HepG2 (cell line): ENCODE measurements around the gene RUVBL1. TPM values are rescaled to one million over a fixed set of nuclear protein-coding genes. Genes with fewer than 3 reads are reported as not detected.

Experiments
- ATAC-seq: fragments of 200-7000 bp; cut with Tn5 transposase; 3 replicates; pipeline ENCODE4 v1.9.1; 2020; ENCODE audit warnings: mild to moderate bottlenecking, moderate library complexity
- BruUV-seq: library from RNA; stranded (reverse); fragments of 400-500 nt; replicated peaks from 2 replicates; lab custom pipeline; 2021; lab: Mats Ljungman, UMichigan
- CTCF ChIA-PET: fragments of 300-600 bp; formaldehyde crosslinking; extraction: SDS; loops from one replicate; lab custom pipeline; 2021; ENCODE audit warnings: low total read pairs, inconsistent platforms, low intra/inter-chr PET ratio; lab: Yijun Ruan, JAX
- POLR2A ChIA-PET: fragments of 350-600 bp; sonication (Branson Sonifier 250); formaldehyde crosslinking; loops from one replicate; lab custom pipeline; 2020; ENCODE audit warnings: antibody characterized with exemption, inconsistent platforms; lab: Yijun Ruan, JAX
- DNase-seq: peaks from one replicate; pipeline ENCODE4 v3.0.0-alpha.2; 2015; ENCODE audit warnings: low spot score
- FAIRE-seq: peaks from 3 replicates; lab custom pipeline; 2011; peaks lifted over from hg19 to GRCh38; lab: Jason Lieb, UNC
- H2AFZ ChIP-seq: one replicate; pipeline ENCODE4 v1.6.1; 2011; ENCODE audit warnings: low read length, inconsistent platforms
- H3K27ac ChIP-seq: fragments of 300-600 bp; 3 replicates; pipeline ENCODE4 v1.8.0; 2011; ENCODE audit warnings: mixed run types, mild to moderate bottlenecking, mixed read lengths, low read length, inconsistent platforms; ENCODE audit not compliant: insufficient read depth; ENCODE audit errors: extremely low read length
- H3K27me3 ChIP-seq, 2 experiments: fragments of 200-600 bp in 1 of 2; 2 replicates in 1 of 2; 3 replicates in 1 of 2; pipeline versions ENCODE4 v1.6.0 to v1.8.0; 2011; ENCODE audit warnings: low read length in 2 of 2, mild to moderate bottlenecking in 2 of 2, moderate library complexity in 2 of 2, inconsistent platforms in 1 of 2; ENCODE audit not compliant: insufficient read depth in 2 of 2, control insufficient read depth in 1 of 2
- H3K36me3 ChIP-seq, 2 experiments: fragments of 200-600 bp in 1 of 2; replicated peaks in 1 of 2; 2 replicates in 1 of 2; 3 replicates in 1 of 2; pipeline versions ENCODE4 v1.5.1 to v1.8.0; 2011; ENCODE audit warnings: low read length in 2 of 2, inconsistent platforms in 1 of 2; ENCODE audit not compliant: insufficient read depth in 2 of 2, control insufficient read depth in 1 of 2
- H3K4me1 ChIP-seq: 2 replicates; pipeline ENCODE4 v1.5.1; 2012; ENCODE audit warnings: low read length, inconsistent platforms; ENCODE audit not compliant: insufficient read depth
- H3K4me2 ChIP-seq: 2 replicates; pipeline ENCODE4 v1.6.0; 2011; ENCODE audit warnings: low read depth, low read length, inconsistent platforms
- H3K4me3 ChIP-seq, 3 experiments: fragments of 200-600 bp in 1 of 3; sonication (generic), shearing (Covaris generic) in 1 of 3; replicated peaks in 1 of 3; 2 replicates each; pipeline ENCODE4 v1.5.1; 2011 to 2016; ENCODE audit warnings: low read length in 3 of 3, inconsistent platforms in 2 of 3, low read depth in 2 of 3, mild to moderate bottlenecking in 2 of 3, control low read depth in 1 of 3, mixed read lengths in 1 of 3; ENCODE audit not compliant: insufficient read depth in 1 of 3
- H3K79me2 ChIP-seq: one replicate; pipeline ENCODE4 v1.6.1; 2011; ENCODE audit warnings: low read length, inconsistent platforms; ENCODE audit not compliant: insufficient read depth
- H3K9ac ChIP-seq: 2 replicates; pipeline ENCODE4 v1.6.0; 2011; ENCODE audit warnings: mild to moderate bottlenecking, low read depth, low read length, inconsistent platforms; ENCODE audit not compliant: insufficient read depth
- H3K9me3 ChIP-seq: 2 replicates; pipeline ENCODE4 v1.5.1; 2012; ENCODE audit warnings: mild to moderate bottlenecking, low read length
- H4K20me1 ChIP-seq: 2 replicates; pipeline ENCODE4 v1.6.0; 2011; ENCODE audit warnings: inconsistent platforms, mild to moderate bottlenecking, low read length, moderate library complexity; ENCODE audit not compliant: insufficient read depth
- ARID3A ChIP-seq: IDR thresholded peaks from 2 replicates; pipeline ENCODE4 v1.6.1; 2012; ENCODE audit warnings: low read depth, low read length, improper control_type of control experiment
- ATF5 ChIP-seq: sonication (generic); formaldehyde crosslinking; IDR thresholded peaks from 2 replicates; pipeline ENCODE4 v1.4.0; 2020; ENCODE audit warnings: mild to moderate bottlenecking, low read depth, missing genetic modification reagents
- ELF3 ChIP-seq: IDR thresholded peaks from 2 replicates; pipeline ENCODE4 v1.6.1; 2016; ENCODE audit warnings: missing genetic modification reagents, missing compliant biosample characterization
- ERF ChIP-seq: IDR thresholded peaks from 2 replicates; pipeline ENCODE4 v1.6.1; 2018; ENCODE audit warnings: missing biosample characterization, missing genetic modification reagents
- GLI4 ChIP-seq: sonication (generic); formaldehyde crosslinking; IDR thresholded peaks from 2 replicates; pipeline ENCODE4 v1.5.1; 2020; ENCODE audit warnings: missing genetic modification reagents, mild to moderate bottlenecking, moderate library complexity, borderline replicate concordance
- HDAC1 ChIP-seq: sonication (generic); formaldehyde crosslinking; IDR thresholded peaks from 2 replicates; pipeline ENCODE4 v1.5.1; 2020; ENCODE audit warnings: mild to moderate bottlenecking, missing genetic modification reagents
- MAZ ChIP-seq, 2 experiments: sonication (generic) in 1 of 2; formaldehyde crosslinking in 1 of 2; IDR thresholded peaks; 2 replicates each; pipeline versions ENCODE4 v1.5.0 to v1.6.1; 2012 to 2020; ENCODE audit warnings: low read depth in 2 of 2, mild to moderate bottlenecking in 2 of 2, borderline replicate concordance in 1 of 2, improper control_type of control experiment in 1 of 2, low read length in 1 of 2, missing genetic modification reagents in 1 of 2, moderate library complexity in 1 of 2
- MLLT10 ChIP-seq: sonication (generic); formaldehyde crosslinking; IDR thresholded peaks from 2 replicates; pipeline ENCODE4 v1.4.0; 2020; ENCODE audit warnings: missing genetic modification reagents
- POLR2G ChIP-seq: fragments of 200-400 bp; formaldehyde crosslinking; IDR thresholded peaks from 2 replicates; pipeline ENCODE4 v1.6.1; 2018; ENCODE audit warnings: mild to moderate bottlenecking, low read depth, low read length, moderate library complexity
- PTBP1 ChIP-seq: fragments of 200-400 bp; formaldehyde crosslinking; IDR thresholded peaks from 2 replicates; pipeline ENCODE4 v1.6.1; 2018; ENCODE audit warnings: low read length, low read depth; ENCODE audit not compliant: poor library complexity, severe bottlenecking
- RXRB ChIP-seq: IDR thresholded peaks from 2 replicates; pipeline ENCODE4 v1.6.1; 2016; ENCODE audit warnings: borderline replicate concordance, missing genetic modification reagents, missing compliant biosample characterization
- SALL2 ChIP-seq: sonication (generic); formaldehyde crosslinking; IDR thresholded peaks from 2 replicates; pipeline ENCODE4 v1.8.1; 2023; ENCODE audit warnings: mild to moderate bottlenecking, missing genetic modification reagents, inconsistent platforms
- YY1 ChIP-seq: IDR thresholded peaks from 2 replicates; pipeline ENCODE4 v1.6.1; 2011; ENCODE audit warnings: low read length, low read depth, moderate library complexity, mild to moderate bottlenecking; ENCODE audit not compliant: insufficient read depth, insufficient replicate concordance
- ZBTB34 ChIP-seq: sonication (generic); formaldehyde crosslinking; IDR thresholded peaks from 2 replicates; pipeline ENCODE4 v1.8.0; 2022; ENCODE audit warnings: mild to moderate bottlenecking, missing genetic modification reagents
- ZFP37 ChIP-seq: sonication (generic); formaldehyde crosslinking; IDR thresholded peaks from 2 replicates; pipeline ENCODE4 v1.4.0; 2020; ENCODE audit warnings: missing genetic modification reagents, borderline replicate concordance
- ZFY ChIP-seq: sonication (generic); formaldehyde crosslinking; IDR thresholded peaks from 2 replicates; pipeline ENCODE4 v1.4.0; 2020; ENCODE audit warnings: missing genetic modification reagents
- ZNF207 ChIP-seq: fragments of 450-650 bp; IDR thresholded peaks from 2 replicates; pipeline ENCODE4 v1.6.1; 2016; ENCODE audit warnings: antibody characterized with exemption, borderline replicate concordance
- ZNF768 ChIP-seq: sonication (generic); formaldehyde crosslinking; IDR thresholded peaks from 2 replicates; pipeline ENCODE4 v1.4.0; 2020; ENCODE audit warnings: missing genetic modification reagents
- ZNF775 ChIP-seq: sonication (generic); formaldehyde crosslinking; IDR thresholded peaks from 2 replicates; pipeline ENCODE4 v1.4.0; 2020; ENCODE audit warnings: missing genetic modification reagents, mild to moderate bottlenecking, moderate library complexity, borderline replicate concordance
- ZNF784 ChIP-seq: sonication (generic); formaldehyde crosslinking; IDR thresholded peaks from 2 replicates; pipeline ENCODE4 v1.5.1; 2020; ENCODE audit warnings: missing genetic modification reagents, mild to moderate bottlenecking, borderline replicate concordance
- WGBS: methylation state at CpG from one replicate; pipeline ENCODE4 v1.1.6; 2017; ENCODE audit warnings: low lambda C conversion rate; 5-methylcytosine and 5-hydroxymethylcytosine counted together
- in situ Hi-C: cut with HindIII; loops from 2 replicates; pipeline ENCODE4 v1.10.0; 2017; ENCODE audit warnings: low pct_unique_long_range_greater_than_20kb; ENCODE audit not compliant: extremely low pct_ligation_motif_present
- intact Hi-C: fragments of 100-400 bp; cut with micrococcal nuclease; formaldehyde crosslinking; loops from one replicate; pipeline ENCODE4 v1.10.0; 2022; ENCODE audit not compliant: unreplicated experiment
- polyA plus RNA-seq, 8 experiments: library from polyadenylated mRNA; depleted of rRNA in 3 of 8; stranded (reverse) in 7 of 8; unstranded in 1 of 8; fragments of >200 nt; fragmentation: Illumina TruSeq in 4 of 8; extraction: Trizol in 4 of 8; gene quantifications; 2 replicates each; pipeline versions ENCODE4 v1.2.1 to v1.2.3, GENCODE V29; 2011 to 2016; ENCODE audit warnings: low read depth in 4 of 8, missing spikeins in 1 of 8, mixed read lengths in 1 of 8; ENCODE audit not compliant: insufficient read depth in 1 of 8
- total RNA-seq, 5 experiments: library from RNA; depleted of rRNA; stranded (reverse); fragments of >200 nt; fragmentation: Illumina TruSeq; extraction: Trizol; gene quantifications; 2 replicates each; pipeline ENCODE4 v1.2.3, GENCODE V29; 2016; ENCODE audit warnings: low read depth in 1 of 5

The RUVBL1 gene
- total and polyA plus RNA-seq, 2 of the 13 experiments (the other 11 are each of a cell fraction or from before 2014, with no cell fraction given) = 32.7 to 86.3 TPM

- no peak for TF ChIP-seq ATF5 (CRISPR knock-in tag)
- TF ChIP-seq, all 625 proteins: peak for 0
Measured at GRCh38 chr3:128089135-128089534, 34.5 kb downstream of the RUVBL1 start (continued).

- 100% methylated on average over 5 of the region's 6 CpGs for WGBS
- peaks cover 10% of the 10 kb centered on the region; the same call in 1 of the 2 replicates for H3K4me1 ChIP-seq
Measured at GRCh38 chr3:128084675-128085021, 39.0 kb downstream of the RUVBL1 start.

More at GRCh38 chr3:128084675-128085021, 39.0 kb downstream of the RUVBL1 start:
- Histone ChIP-seq H3K27ac (no peak overlapping the region), H4K20me1 (no peaks in the 10 kb centered on the region), H3K27me3 (no peaks in the 10 kb centered on the region), H3K9ac (no peak overlapping the region), H3K36me3 (peaks cover 23 to 74% of the 10 kb centered on the region in 2 experiments), H3K4me2 (no peak overlapping the region), H3K9me3 (no peaks in the 10 kb centered on the region), H3K4me3 (no peak overlapping the region), H3K79me2 (no peaks in the 10 kb centered on the region), H2AFZ (no peak overlapping the region)
- TF ChIP-seq ERF (CRISPR knock-in tag) (no peak), GLI4 (no peak), ARID3A (no peak), ZNF207 (no peak), RXRB (CRISPR knock-in tag) (no peak), ZFY (CRISPR knock-in tag) (no peak), YY1 (no peak), HDAC1 (no peak), MLLT10 (CRISPR knock-in tag) (no peak), ELF3 (CRISPR knock-in tag) (no peak), ZNF784 (no peak), PTBP1 (no peak), ZFP37 (CRISPR knock-in tag) (no peak), ZNF768 (no peak), POLR2G (no peak), ZBTB34 (CRISPR knock-in tag) (no peak), MAZ (IDR thresholded peaks at IDR 0.05; ENCODE audit: borderline replicate concordance, low read depth, low read length) (no peak), MAZ (CRISPR knock-in tag; IDR thresholded peaks at IDR 0.05; ENCODE audit: low read depth) (no peak), SALL2 (CRISPR knock-in tag) (no peak), ZNF775 (CRISPR knock-in tag) (no peak)
- CTCF ChIA-PET = no interaction called here
- FAIRE-seq (no peak), DNase-seq (no peak), ATAC-seq (no peak)
- intact Hi-C loops (no loop called here), in situ Hi-C loops (no loop called here)
- POLR2A ChIA-PET = interaction anchor here (1.1 kb wide), 1 partner anchor 39 kb away, joined by 4 read pairs; the partner anchor contains the start of gene RUVBL1
- BruUV-seq = no TSS peak
